Mucosa of descending colon (tissue), 3 donors: ENCODE measurements around the gene PKP3. TPM values are rescaled to one million over a fixed set of nuclear protein-coding genes. Genes with fewer than 3 reads are reported as not detected.
A peak's percentile ranks its signal among the peaks of the same experiment; 100 is the strongest.

Experiments used
- ATAC-seq: fragments of 200-7000 bp; cut with Tn5 transposase; one replicate; pipeline ENCODE4 v1.9.1; 2020; ENCODE audit warnings: mild to moderate bottlenecking, moderate library complexity
- DNase-seq, 3 donors: peaks; one replicate each; pipeline ENCODE4 v3.0.0-alpha.2; 2020
- H3K36me3 ChIP-seq: fragments of 200-600 bp; one replicate; pipeline ENCODE4 v1.8.0; 2021; ENCODE audit warnings: low read depth, mild to moderate bottlenecking
- H3K4me1 ChIP-seq: fragments of 200-600 bp; one replicate; pipeline ENCODE4 v1.8.0; 2021; ENCODE audit warnings: low read depth, mild to moderate bottlenecking
- H3K4me3 ChIP-seq: fragments of 200-600 bp; one replicate; pipeline ENCODE4 v1.8.0; 2021; ENCODE audit warnings: mild to moderate bottlenecking
- H3K9me3 ChIP-seq: fragments of 200-600 bp; one replicate; pipeline ENCODE4 v1.8.0; 2021; ENCODE audit warnings: mild to moderate bottlenecking
- intact Hi-C, 2 donors: fragments of 100-400 bp; cut with DNase I in 1 of 2; cut with micrococcal nuclease in 1 of 2; formaldehyde crosslinking; loops; one replicate each; pipeline versions ENCODE4 v1.11.0 to v1.11.1; 2022; cut with DNase I, micrococcal nuclease
- total RNA-seq, 3 donors: library from RNA; stranded (reverse); fragmentation: NEBNext Ultra II Directional in 2 of 3; extraction: Animal tissue kit (Norgen Biotek cat#: 25700) in 2 of 3; gene quantifications; one replicate each; pipeline versions ENCODE4 v1.2.1 to v1.2.4, GENCODE V29; 2021 to 2023
- TF ChIP-seq, protein P1 (sequence below): fragments of 200-600 bp; IDR thresholded peaks from one replicate; pipeline ENCODE4 v1.8.0; 2022; ENCODE audit warnings: antibody characterized with exemption, mild to moderate bottlenecking
- donor health status: DM: no; HTN: no; CAD: no; lungs with moderate emphysema.
- donor health status: DM: no; HTN: no; CAD: no.
- donor health status: DM: no; HTN: yes; CAD: no.

The PKP3 gene
- total RNA-seq, 3 donors from 2014 or later = 73.3 to 174 (median 143) TPM

DNA sequence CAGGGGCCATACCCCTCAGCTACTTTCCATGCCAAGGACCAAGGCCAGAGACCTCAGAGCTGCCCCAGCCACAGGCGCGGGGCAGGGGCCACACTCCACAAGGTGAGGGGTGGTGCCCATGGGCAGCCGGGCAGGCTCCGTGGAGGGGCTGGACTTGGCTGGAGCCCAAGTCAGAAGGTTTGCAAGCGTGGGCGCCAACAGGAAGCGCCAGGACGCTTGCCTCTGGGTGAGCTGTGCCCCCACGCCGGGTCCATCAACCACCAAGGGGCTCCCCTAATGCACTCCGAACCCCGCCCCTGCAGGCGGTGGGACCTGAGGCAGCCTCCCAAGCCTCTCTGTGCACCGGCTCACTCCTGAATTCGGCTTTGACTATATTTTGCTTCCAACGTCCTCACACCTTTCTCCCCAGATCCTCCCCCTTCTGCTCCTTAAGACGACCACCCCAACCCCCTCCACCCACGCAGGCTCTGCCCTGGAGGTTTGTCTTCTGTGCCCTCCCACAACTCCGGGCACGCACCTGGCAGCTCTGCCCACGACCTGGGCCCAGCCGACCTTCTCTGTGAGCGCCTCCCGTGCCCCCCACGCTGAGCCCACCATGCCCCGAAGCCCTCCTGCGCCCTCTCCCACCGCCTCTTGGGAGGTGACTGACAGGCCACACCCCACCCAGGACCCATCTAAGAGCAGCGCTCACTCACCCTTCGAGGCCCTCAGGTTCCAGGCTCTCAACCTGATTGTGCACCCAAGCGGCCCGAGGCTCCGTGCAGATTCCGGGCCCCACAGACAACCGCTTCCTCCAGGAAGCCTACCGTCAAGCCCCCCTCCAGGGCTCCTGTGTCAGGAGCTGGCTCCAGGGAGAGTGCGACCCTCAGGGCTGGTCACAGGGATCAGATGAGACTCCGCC is 2.6 kb upstream of the PKP3 start:
- Histone ChIP-seq H3K36me3 (no peaks in the 10 kb centered on the region), H3K4me3 (no peak overlapping the region), H3K9me3 (peaks cover 2% of the 10 kb centered on the region), H3K4me1 (peaks cover 9% of the 10 kb centered on the region)
- intact Hi-C loops = no loop called here
- DNase-seq (peak in 1 of 3 donors; percentile 55), ATAC-seq (no peak)
- TF ChIP-seq, protein P1, sequence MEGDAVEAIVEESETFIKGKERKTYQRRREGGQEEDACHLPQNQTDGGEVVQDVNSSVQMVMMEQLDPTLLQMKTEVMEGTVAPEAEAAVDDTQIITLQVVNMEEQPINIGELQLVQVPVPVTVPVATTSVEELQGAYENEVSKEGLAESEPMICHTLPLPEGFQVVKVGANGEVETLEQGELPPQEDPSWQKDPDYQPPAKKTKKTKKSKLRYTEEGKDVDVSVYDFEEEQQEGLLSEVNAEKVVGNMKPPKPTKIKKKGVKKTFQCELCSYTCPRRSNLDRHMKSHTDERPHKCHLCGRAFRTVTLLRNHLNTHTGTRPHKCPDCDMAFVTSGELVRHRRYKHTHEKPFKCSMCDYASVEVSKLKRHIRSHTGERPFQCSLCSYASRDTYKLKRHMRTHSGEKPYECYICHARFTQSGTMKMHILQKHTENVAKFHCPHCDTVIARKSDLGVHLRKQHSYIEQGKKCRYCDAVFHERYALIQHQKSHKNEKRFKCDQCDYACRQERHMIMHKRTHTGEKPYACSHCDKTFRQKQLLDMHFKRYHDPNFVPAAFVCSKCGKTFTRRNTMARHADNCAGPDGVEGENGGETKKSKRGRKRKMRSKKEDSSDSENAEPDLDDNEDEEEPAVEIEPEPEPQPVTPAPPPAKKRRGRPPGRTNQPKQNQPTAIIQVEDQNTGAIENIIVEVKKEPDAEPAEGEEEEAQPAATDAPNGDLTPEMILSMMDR = no peak

DNA sequence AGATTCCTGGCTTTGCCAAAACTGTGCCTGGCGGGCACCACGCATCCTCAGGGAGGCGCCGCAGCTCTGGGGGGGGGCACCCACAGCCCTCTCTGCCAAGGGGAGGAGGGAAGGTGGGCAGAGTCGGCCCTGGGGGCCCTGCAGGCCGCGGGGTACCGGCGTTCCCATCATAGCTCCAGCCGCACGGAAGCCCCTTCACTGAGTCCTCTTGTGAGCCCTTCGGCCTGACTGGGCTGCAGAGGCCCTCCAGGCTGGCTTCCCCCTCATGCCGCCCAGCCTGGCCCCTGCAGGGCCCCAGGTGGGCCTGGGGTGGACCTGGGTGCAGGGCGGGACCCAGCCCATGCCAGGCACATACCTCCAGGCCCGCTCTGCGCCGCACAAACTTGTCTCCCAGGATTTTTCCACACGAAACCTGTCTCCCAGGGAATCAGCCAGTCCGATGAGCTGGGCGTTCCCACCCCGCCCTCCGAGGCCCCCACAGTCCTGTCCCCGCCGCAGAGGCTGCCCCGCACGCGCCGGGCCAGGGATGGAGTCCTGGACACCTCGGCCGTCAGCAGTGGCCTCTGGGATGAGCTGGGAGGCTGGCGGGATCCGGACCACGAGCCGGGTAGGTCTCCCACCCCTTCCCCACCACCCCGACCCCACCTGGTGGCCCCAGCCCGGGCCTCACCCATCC is 1.8 kb upstream of the PKP3 start:
- no peak for ATAC-seq
- Histone ChIP-seq H3K4me3 (no peak overlapping the region), H3K9me3 (no peaks in the 10 kb centered on the region), H3K4me1 (peaks cover 9% of the 10 kb centered on the region), H3K36me3 (peaks cover 2% of the 10 kb centered on the region)
- peak in 1 of 3 donors; percentile 53 for DNase-seq
- TF ChIP-seq, protein P1 = no peak
- intact Hi-C loops = no loop called here

DNA sequence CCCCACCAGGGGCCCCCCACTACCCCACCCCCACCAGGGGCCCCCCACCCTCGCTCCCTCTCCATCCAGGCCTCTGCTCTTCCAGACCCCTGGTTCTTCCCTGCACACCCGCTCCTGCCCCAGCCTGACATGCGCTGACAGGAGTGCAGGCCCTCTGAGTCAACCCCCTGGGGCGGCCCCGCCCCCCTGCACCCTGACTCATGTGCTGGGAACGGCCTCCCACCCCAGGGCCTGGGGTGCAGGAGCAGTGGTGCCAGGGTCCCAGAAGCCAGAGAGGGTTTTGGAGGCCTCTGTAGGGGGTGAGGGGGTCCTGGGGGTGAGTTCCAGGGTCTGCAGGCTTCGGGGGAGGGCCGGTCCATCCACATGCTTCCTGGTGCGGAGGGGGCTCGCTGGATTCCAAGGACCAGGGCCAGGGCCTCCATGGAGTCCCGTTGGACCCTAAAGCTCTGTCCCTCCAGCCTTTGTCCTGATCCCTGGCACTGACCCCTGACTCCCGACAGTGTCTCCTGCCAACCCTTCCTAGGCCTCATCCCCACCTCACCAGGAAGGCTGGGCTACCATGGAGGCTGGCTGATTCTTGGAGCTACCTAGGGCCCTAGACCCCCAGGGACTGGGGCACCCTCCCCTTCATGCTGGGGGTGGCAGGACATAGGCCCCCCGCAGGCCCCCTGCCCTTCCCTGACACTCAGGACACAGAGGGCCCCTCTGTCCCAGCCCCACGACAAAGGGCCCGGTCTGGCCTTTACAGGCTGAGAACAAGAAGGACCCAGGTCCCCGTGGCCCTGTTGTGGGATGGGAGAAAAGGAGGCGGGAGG is 583 bp upstream of the PKP3 start:
- Histone ChIP-seq H3K36me3 (peaks cover 4% of the 10 kb centered on the region), H3K4me3 (no peak overlapping the region), H3K9me3 (no peaks in the 10 kb centered on the region), H3K4me1 (peaks cover 9% of the 10 kb centered on the region)
- intact Hi-C loops = no loop called here
- TF ChIP-seq, protein P1 = no peak
- DNase-seq (peak in 2 of 3 donors; percentile 65 to 75), ATAC-seq (peak; percentile 43)

DNA sequence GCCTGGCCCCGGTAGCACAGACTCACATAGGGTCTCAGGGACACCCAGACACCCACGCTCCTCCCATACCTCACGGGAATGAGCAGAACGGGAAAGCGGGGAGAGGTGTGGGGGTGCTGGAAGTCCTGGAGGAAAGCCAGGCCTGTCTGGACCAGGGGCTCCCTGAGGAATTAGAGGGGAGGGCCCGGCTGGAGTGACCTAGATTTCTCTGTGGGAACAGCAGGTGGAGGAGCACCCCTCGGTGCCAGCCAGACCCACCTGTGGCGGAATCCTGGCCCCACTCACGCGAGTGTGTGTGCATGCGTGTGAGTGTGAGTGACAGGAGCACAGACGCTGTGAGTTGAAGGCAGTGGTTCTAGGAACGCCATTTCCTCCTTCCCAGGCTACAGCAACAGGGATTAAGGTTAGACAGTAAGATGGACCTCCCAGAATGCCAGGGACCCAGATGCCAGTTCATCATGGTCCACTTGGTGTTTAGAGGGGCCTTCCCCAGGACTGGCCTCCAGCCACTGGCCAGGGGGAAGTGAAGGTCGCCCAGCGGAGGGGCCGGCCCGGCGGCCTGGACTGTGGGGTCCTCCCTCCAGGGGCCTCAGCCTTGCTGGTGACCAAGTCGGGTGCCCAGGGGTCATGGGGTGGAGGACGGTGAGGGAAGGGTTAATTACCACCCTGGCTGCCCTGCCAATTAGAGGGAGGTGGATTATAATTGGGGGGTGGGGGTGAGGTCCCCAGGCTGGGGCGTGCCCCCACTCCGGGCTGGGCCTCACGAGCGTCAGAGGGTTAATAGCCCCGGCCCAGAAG is 1.0 kb downstream of the PKP3 start:
- ATAC-seq (peak; percentile 11), DNase-seq (peak in 2 of 3 donors; percentile 48 to 50)
- intact Hi-C loops = no loop called here
- Histone ChIP-seq H3K36me3 (peaks cover 4% of the 10 kb centered on the region), H3K4me3 (peak overlapping the region; percentile 50), H3K4me1 (peaks cover 9% of the 10 kb centered on the region), H3K9me3 (no peaks in the 10 kb centered on the region)
- TF ChIP-seq, protein P1 = no peak

DNA sequence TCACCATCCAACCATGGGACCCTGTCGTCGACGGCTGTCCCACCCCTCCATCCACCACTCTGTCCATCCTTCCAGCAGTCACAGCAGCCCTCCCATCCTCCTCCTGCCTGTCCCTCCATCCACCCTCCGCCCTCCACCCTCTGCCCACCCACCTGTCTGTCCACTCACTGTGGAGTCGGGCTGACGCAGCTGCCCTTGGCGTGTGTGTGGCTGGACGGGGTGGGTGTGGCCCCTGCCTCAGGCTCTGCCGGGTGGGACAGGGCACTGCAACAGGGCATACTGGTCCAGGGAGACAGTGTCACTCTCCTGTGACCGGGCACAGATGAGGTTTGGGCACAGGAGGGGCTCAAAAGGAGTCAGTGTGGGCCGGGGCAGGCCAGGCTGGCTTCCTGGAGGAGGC is 1.9 kb downstream of the PKP3 start:
- Histone ChIP-seq H3K36me3 (peaks cover 4% of the 10 kb centered on the region), H3K9me3 (no peaks in the 10 kb centered on the region), H3K4me1 (peaks cover 9% of the 10 kb centered on the region), H3K4me3 (no peak overlapping the region)
- intact Hi-C loops = no loop called here
- ATAC-seq (no peak), DNase-seq (peak in 2 of 3 donors; percentile 43 to 63)
- TF ChIP-seq, protein P1 = no peak
